ENCODE measurements around the gene HPN.
"Not testable (repeated sequence)": the region's sequence is repeated elsewhere in the genome, so short reads cannot be mapped to it uniquely, and the experiment has no call there.

The HPN gene

DNA sequence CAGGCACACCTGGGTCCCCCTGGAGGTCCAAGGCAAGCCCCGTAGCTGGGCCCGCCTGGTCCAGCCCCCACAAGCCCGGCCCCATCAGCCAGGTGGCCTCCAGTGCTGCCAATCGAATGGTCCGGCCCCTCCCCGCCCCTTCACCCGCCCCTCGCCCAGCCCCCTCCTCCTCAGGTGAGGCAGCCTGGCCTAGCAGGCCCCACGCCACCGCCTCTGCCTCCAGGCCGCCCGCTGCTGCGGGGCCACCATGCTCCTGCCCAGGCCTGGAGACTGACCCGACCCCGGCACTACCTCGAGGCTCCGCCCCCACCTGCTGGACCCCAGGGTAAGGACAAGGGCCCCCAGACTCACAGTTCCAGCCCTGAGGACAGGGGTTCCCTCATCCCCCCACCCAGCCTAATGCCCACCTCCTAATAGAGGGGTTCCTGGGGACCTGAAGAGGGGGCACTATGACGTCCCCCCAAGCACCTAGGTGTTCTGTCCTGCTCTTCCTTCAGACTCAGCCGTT, at the start of gene HPN:
Gene HPN (plus strand): TSS at position 174 of the 508 bp plus-strand sequence. CDS start 786 bp downstream, outside the sequence.
- no peak for DNase-seq

DNA sequence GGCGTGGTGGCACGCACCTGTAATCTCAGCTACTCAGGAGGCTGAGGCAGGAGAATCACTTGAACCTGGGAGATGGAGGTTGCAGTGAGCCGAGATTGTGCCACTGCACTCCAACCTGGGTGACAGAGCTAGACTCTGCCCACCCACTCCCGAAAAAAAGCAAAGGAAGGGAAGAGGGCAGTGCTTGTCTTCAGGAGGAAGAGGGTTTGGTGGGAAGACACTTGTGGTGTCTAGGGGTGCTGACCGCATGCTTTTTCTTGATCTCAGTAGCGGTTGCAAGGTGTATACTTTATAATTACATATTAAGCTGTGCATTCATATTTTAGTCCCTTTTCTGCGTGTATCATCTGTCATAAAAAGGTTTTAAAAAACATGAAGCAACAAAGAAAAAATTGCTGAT, 48.9 kb upstream of the HPN start:
- not testable (repeated sequence) for DNase-seq

DNA sequence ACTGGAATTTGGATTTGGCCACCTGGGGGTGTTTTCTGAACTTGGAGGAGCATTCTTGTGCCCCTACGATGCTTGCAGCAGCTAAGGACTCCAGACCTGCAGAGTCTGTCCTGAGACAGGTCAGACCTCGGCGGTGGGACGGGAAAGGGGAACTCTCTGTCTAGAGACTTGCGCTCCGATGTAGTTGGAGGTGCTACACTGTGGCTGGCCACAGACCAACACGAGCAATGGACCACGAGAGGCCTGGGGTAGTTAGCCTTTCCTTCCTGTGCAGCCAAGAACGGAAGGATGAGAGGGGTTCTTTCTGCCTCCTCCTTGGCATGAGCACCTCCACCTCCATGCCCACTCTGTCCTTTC, 47.3 kb upstream of the HPN start:
- DNase-seq = no peak

DNA sequence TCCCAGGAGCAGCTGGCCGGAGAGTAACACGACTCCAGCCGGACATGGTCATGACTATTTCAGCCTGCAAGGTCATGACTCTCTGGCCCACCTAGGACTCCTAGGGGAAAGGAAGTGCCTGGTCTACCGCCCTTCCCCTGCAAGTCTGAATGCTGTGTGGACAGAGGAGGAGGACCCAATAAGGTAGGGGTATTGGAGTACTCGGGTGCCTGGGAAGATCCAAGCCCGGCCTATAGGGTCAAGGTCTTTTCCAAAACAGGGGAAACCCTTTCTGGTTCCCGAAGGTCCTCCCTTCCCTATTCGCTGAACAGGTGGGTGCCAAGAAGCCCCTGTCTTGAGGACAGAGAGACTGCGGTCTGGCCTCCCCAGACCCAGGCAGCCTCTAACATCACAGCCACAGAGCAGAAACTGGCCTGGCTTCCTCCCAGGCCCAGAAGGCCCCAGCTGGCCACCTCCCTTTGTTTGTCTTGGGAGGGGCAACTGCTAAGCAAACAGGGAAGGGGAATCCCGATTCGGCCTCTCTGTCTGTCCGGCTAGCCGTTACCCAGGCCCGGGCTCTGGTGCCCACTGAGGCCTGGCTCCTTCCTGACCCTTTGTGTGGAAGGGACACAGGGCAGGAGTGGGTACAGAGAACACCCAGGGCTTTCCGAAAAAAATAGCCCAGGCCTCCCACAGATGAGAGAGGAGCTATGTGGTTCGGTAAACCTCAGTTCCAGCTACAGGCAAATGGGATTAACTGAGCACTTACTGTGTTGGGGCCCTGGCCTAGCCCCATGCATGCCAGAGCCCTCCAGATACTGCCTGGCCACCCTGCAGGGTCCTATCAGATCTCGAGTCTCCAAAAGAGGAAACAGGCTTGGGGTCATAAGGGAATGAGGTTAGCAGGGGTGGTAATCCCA, 46.6 kb upstream of the HPN start:
- DNase-seq = no peak

DNA sequence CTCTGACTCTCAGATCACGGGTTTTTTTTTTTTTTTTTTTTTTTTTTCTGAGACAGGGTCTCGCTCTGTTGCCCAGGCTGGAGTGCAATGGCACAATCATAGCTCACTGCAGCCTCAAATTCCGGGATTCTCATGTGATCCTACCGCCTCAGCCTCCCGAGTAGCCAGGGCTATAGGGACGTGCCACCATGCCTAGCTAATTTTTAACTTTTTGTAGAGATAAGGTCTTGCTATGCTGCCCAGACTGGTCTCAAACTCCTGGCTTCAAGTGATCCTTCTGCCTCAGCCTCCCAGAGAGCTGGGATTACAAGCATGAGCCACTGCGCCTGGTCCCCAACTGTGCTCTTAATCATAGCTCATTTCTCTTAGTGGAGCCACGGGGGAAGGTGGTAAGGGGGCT, 46.0 kb upstream of the HPN start:
- DNase-seq = no peak

DNA sequence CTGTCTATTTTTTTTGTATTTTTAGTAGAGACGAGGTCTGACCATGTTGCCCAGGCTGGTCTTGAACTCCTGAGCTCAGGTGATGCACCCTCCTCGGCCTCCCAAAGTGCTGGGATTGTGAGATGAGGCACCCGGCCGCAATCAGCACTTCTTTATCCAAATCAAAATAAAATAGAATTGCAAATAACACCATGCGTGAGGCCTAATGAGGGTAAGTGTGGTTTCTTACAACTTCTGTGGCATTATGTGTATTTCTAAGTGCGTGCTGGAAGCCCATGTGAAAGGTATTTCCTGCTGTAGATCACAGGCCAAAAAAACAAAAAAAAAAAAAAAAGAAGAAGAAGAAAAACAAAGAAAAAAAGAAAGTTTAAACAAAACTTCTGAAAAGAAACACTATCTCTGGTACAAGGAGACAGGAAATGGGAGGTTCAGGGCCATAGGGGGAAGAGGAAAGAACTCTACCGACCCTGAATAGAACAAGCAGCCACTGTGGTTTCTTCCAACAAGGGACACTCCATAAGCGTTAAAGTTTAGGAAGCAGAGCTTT, 44.4 kb upstream of the HPN start:
- no peak for DNase-seq

DNA sequence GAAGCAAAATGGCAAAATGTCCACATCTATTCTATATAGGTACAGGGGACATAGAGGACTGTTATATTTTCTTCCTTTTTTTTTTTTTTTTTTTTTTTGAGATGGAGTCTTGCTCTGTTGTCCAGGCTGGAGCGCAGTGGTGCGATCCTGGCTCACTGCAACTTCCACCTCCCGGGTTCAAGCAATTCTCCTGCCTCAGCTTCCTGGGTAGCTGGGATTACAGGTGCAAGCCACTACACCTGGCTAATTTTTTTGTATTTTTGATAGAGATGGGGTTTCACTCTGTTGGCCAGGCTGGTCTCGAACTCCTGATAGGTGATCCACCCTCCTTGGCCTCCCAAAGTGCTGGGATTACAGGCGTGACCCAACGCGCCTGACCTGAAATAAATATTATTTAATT, 43.3 kb upstream of the HPN start:
- DNase-seq = not testable (repeated sequence)

DNA sequence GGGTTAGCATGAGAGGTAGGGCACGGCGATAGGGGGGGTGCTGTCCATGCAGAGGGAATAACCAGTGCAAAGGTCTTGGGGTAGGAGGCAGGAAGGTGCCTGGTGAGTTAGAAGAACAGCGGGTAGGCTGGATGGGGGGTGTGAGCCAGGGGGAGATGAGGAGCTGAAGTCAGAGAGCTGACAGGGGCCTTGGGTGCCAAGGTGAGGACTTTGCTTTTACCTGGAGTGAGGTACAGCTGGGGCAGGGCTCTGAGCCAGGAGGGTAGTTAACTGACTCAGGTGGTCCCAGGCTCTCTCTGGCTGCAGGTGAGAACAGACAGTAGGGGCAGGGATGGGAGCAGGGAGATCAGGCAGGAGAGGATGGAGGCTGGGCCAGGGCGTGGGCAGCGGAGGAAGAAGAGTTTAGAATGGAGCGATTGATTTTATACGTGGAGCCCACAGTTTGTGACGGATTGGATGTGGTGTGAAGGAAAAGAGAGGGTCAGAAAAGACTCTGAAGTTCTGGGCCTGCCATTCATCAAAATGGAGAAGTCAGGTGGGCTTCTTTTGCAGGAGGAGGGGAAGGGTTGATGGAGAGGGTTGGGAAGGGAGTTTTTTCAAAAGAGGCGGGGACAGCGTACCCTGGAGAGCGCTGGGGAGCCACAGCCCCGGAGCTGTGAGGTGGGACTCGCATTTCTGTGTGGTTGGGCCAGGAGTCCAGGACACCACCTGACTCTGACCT, 42.6 kb upstream of the HPN start:
- no peak for DNase-seq

DNA sequence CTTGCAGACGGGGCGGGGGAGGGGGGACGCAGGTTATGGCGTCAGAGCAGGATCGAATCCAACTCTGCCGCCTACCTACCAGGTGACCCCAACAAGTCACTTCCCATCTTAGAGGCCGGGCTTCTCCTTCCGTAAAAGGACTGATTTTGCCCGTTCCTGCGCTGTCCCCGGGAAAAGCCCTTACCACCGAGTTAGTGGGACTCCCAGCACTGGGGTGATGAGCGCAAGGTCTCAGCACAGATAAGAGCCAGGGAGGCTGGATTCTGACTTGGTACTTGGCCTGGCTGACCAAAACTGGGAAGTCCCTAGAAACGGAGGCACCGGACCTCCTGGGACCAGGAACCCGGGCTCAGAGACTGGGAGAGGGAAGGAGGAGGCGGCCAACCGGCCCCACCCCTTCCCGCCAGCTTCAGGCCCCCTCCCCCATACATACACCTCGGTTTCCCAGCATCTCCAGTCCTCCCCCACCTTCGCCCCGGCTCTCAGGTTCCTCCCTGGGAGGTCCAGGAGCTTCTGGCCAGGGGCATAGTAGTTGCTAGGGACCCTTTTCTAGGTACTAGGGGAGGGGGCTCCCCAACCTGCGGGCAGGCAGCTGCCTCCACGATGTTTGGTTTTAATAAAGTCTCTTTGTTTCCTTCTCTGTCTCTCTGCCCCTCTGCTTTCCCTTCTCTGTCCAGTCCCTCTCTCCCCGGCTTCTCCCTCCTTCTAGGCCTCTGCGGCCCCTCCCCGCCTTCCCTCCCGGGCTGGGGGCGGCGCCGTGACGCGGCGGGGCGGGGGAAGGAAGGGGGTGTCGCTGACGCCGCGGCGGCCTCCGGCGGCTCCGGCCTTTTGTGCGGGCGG, 41.8 kb upstream of the HPN start, which contains the start of gene GRAMD1A:
Gene GRAMD1A (plus strand): TSS at position 826 of the 840 bp plus-strand sequence. CDS start 156 bp downstream, outside the sequence.
- DNase-seq = peak; percentile 91

DNA sequence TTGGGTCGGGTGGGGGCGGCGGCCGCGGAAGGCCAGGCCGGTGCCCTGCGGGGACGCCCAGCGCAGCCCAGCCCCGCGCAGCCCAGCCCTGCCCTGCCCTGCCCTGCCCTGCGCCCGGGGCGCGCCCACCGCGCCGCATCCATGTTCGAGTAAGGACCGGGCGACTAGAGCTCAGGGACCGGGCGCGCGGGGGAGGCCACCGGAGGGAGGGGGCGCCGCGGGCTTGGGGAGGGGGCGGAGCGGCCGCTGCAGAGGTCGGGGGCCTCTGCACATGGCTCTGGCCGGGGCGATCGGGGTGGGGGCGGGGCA, 41.2 kb upstream of the HPN start:
- no peak for DNase-seq

DNA sequence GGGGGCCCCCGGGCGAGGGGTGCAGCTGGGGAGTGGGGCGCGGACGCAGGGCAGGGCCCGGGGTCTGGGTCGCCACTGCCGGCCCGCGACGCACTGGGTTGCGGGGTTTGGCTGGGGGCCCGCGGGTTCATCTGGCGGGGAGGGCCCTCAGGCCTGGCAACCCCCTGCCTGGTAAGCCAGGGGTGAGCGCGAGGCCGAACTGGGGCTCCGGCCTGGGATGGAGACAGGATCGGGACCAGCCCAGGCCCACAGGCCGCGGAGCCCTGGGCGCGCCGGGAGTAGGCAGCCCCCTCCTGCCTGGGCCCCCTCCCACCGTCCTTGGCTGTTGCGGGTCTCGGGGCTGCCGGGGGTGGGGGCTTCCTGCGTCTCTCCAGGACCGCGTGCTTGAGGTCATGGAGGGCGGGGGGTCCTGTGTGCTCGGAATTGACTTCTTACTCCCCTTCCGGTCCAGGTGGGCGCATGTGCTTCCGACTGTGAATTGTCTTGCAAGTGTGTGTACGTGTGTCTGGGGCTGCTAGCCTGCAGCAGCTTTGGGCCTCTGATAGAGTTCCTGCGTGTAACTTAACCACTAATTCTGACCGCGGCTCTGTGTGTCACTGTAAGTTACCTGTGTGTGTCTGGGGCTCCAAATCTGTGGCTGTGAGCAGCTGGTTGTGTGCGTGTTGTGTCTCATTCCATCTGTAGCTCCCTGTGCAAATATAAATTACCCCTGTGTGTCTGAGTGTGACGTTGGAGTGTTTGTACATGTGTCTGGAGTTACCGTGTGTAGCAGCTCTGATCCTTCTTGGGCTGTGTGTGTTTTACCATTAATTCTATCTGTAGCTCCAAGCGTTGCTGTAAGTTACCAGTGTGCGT, 40.6 kb upstream of the HPN start:
- DNase-seq = peak; percentile 49

DNA sequence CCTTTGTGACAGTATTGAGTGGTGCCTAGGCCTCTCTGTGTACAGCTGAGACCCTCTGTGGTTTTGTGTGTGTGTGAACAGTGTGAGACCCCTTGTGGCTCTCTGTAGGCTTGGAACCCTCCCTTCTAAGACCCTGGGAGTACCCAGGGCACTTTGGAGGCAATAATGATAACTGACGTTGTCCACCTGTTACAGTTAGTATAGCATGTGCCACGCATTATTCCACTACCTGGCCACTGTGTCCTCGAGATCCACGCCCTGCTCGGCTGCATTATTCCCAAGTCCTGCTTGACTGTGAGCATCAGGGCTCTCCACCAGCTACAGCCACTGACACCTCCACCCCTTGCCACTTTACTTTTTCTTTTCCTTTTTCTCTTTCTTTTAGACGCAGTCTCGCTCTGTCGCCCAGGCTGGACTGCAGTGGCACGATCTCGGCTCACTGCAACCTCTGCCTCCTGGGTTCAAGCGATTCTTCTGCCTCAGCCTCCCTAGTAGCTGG, 39.4 kb upstream of the HPN start:
- DNase-seq = no peak

DNA sequence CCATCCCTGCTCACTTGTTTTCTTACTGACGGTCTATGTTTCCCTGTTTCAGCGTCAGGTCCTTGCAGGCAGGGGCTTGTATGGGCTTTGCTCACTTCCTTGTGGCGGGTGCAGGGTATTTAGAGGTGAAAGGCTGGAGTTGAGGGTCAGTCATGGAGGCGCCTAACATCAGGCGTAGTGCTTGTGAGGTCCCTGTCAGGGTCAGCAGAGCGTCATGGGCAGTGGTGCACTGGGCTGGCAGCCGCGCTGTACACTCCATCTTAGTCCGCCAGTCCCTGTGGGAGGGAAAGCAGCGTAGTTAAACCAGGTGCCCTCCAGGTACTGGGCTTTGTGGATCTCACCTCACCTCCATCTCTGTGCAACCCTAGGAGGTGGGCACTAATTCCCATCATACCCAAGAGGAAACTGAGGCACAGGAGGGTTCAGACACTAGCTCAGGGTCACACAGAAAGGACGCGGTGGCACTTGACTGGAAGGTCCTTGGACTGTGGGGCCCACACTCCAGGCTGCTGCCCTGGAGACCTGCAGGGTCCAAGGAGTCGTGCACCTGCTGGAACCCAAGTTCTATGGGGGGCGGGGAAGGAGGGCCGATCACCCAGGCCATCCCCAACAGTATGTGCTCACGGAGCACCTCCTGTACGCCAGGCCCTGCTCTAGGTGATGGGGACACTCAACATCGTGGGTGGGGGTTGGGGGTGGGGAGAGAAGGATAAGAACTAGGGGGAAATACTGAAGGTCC, 36.8 kb upstream of the HPN start:
- no peak for DNase-seq

DNA sequence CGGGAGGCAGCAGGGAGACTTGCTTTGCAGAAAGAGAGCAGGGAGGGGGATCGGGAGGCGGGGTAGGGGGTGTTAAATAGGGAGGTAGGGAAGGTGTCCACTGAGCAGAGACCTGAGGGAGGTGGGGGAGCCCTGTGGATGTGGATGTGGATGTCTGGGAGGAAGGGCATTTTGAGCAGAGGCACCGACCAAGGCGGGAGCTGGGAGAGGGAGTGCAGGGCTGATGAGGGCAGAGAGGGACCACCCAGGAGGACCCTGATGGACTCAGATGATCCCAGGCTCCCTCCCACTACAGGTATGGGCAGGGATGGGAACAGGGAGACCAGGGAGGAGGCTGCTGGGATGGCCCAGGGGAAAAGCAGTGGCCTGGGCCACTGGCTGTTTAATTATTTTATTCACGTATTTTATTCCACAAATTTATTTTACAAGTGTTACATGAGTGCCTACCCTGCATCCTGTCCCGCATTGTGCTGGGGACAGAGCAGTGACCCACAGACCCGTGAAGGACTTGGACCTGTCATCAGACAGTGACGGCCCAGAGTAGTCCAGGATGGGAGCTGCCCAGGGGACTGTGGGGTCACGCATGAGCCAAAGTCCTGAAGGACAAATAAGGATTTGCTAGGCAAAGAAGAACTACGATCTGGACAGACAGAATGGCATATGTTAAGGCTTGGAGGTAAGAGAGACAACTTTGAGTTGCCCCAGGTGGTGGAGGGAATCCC, 36.1 kb upstream of the HPN start:
- DNase-seq = no peak

DNA sequence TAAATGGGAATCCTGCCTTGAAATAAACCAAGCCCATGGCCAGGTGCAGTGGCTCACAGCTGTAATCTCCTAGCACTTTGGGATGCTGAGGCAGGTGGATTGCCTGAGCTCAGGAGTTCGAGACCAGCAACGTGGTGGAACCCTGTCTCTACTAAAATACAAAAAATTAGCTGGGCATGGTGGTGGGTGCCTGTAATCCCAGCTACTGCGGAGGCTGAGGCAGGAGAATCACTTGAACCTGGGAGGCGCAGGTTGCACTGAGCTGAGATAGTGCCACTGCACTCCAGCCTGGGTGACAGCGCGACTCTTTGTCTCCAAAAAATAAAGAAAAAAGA, 35.5 kb upstream of the HPN start:
- DNase-seq = not testable (repeated sequence)

DNA sequence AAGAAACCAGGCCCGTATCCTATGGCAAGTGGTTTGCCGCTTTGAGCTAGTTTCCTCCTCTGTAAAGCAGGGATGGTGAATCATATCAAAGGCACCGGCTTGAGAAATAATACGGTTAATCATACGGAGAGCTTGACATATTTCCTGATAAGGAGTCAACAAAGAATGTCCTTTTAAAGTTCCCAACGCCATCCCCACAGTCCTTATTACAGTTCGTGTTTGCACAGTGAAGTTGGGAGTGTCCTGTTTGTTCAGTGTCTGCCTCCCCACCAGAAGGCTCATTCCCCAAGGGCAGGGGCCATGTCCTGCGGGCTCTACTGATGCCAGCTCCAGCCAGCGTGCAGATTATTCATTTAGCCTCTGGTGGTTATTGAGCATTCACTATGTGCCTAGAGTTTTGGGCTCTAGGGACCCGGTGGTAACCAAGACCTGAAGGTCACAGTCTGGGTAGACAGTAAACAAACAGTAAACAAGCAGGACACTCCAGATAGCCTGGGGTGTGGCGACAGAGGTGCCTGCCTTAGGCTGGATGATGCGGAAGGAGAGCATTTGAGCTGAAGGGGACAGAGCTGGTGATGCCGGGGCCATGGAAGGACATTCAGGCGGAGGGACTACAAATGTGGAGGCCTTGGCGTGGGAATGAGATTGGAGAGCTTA, 35.1 kb upstream of the HPN start:
- DNase-seq = peak; percentile 54

DNA sequence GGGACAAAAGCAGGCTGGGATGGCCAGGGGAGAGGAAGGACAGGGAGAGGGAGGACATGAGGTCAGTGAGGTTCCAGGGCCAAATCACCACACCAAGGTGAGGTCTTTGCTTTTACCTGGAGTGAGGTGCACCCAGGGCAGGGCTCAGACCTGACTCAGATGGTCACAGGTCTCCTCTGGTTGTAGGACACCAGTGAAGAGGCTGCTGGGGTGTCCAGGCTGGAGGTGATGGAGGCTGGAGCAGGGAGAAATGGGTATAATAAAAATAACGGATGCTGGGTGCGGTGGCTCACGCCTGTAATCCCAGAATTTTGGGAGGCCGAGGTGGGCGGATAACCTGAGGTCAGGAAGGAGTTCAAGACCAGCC, 34.5 kb upstream of the HPN start:
- no peak for DNase-seq

DNA sequence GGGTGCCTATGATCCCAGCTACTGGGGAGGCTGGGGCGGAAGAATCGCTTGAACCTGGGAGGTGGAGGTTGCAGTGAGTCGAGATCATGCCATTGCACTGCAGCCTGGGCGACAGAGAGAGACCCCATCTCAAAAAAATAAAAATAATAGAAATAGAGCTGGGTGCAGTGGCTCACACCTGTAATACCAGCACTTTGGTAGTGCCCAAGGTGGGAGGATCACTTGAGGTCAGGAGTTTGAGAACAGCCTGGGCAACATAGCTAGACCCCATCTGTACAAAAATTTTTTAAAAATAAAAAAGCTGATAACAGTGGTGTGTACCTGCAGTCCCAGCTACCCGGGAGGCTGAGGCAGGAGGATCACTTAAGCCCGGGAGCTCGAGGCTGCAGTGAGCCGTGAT, 34.1 kb upstream of the HPN start:
- DNase-seq = not testable (repeated sequence)

DNA sequence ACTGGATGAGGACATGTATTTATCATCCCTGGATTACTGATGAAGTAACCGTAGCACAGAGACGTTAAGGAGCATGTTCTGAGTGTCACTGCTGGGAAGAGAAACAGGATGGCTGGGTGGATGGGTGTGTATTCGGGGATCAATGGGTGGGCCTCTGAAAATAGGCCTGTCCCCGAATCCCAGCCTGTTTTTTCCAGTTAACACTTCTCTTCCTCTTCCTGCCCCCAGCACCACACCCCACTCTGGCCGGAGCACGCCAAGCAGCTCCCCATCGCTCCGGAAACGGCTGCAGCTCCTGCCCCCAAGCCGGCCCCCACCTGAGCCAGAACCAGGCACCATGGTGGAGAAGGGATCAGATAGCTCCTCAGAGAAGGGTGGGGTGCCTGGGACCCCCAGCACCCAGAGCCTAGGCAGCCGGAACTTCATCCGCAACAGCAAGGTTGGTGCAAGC, 32.6 kb upstream of the HPN start:
- DNase-seq = no peak

All from fibroblast of skin of right biceps (primary cell).